WTC11 (cell line): ENCODE results near the gene SART3. TPM values are rescaled to one million over a fixed set of nuclear protein-coding genes. Genes with fewer than 3 reads are reported as not detected.

Source experiments
- ATAC-seq: fragments of 200-7000 bp; cut with Tn5 transposase; 2 replicates; pipeline ENCODE4 v1.10.0; 2021; ENCODE audit warnings: mild to moderate bottlenecking, moderate library complexity
- CTCF ChIA-PET: fragments of 300-600 bp; sonication (Branson Sonifier 250); formaldehyde crosslinking; loops from one replicate; lab custom pipeline; 2021; ENCODE audit warnings: antibody characterized with exemption; lab: Charles Lee
- POLR2A ChIA-PET: fragments of 350-600 bp; sonication (Branson Sonifier 250); formaldehyde crosslinking; loops from one replicate; lab custom pipeline; 2021; ENCODE audit warnings: antibody characterized with exemption; lab: Charles Lee
- DNase-seq: peaks from one replicate; pipeline ENCODE4 v3.0.0; 2021; ENCODE audit warnings: low spot score
- H3K27ac Mint-ChIP-seq: 2 replicates; pipeline ENCODE4 v1.8.0; 2021; ENCODE audit warnings: mixed read lengths
- H3K27me3 Mint-ChIP-seq: 2 replicates; pipeline ENCODE4 v1.8.0; 2021; ENCODE audit warnings: low read depth, mild to moderate bottlenecking, moderate library complexity, mixed read lengths
- H3K36me3 Mint-ChIP-seq: 2 replicates; pipeline ENCODE4 v1.8.0; 2021; ENCODE audit warnings: mixed read lengths
- H3K4me1 Mint-ChIP-seq: 2 replicates; pipeline ENCODE4 v1.8.0; 2022; ENCODE audit warnings: mixed read lengths
- H3K4me3 Mint-ChIP-seq: 2 replicates; pipeline ENCODE4 v1.8.0; 2021; ENCODE audit warnings: mild to moderate bottlenecking, moderate library complexity, mixed read lengths
- H3K9me3 Mint-ChIP-seq: 2 replicates; pipeline ENCODE4 v1.8.0; 2021; ENCODE audit warnings: mixed read lengths
- ELF4 ChIP-seq: sonication (generic); formaldehyde crosslinking; IDR thresholded peaks from 2 replicates; pipeline ENCODE4 v1.8.1; 2022; ENCODE audit warnings: low read depth, mild to moderate bottlenecking, moderate library complexity, missing genetic modification reagents
- EMX1 ChIP-seq: fragments of 250-450 bp; sonication (Bioruptor Pico); IDR thresholded peaks from 2 replicates; pipeline ENCODE4 v1.8.0; 2021; ENCODE audit warnings: mild to moderate bottlenecking
- ESRRA ChIP-seq: sonication (generic); formaldehyde crosslinking; IDR thresholded peaks from 2 replicates; pipeline ENCODE4 v1.8.1; 2022; ENCODE audit warnings: mild to moderate bottlenecking, missing genetic modification reagents, borderline replicate concordance
- GRHL2 ChIP-seq: fragments of 250-450 bp; sonication (Bioruptor Pico); IDR thresholded peaks from 2 replicates; pipeline ENCODE4 v1.8.0; 2022; ENCODE audit warnings: mild to moderate bottlenecking, moderate library complexity; ENCODE audit not compliant: insufficient replicate concordance, severe bottlenecking
- HMGA2 ChIP-seq: fragments of 250-450 bp; sonication (Bioruptor Pico); IDR thresholded peaks from 2 replicates; pipeline ENCODE4 v1.4.0; 2021; ENCODE audit warnings: mild to moderate bottlenecking, moderate library complexity
- KAT7 ChIP-seq: sonication (generic); formaldehyde crosslinking; IDR thresholded peaks from 2 replicates; pipeline ENCODE4 v1.8.1; 2023; ENCODE audit warnings: missing genetic modification reagents, mild to moderate bottlenecking, borderline replicate concordance
- NFATC4 ChIP-seq: fragments of 250-450 bp; sonication (Bioruptor Pico); IDR thresholded peaks from 2 replicates; pipeline ENCODE4 v1.9.0; 2021; ENCODE audit warnings: mild to moderate bottlenecking
- NFE2L1 ChIP-seq: sonication (generic); formaldehyde crosslinking; IDR thresholded peaks from 2 replicates; pipeline ENCODE4 v1.8.1; 2023; ENCODE audit warnings: missing genetic modification reagents
- PRRX2 ChIP-seq: fragments of 250-450 bp; sonication (Bioruptor Pico); IDR thresholded peaks from 2 replicates; pipeline ENCODE4 v1.8.0; 2021; ENCODE audit warnings: mild to moderate bottlenecking
- RORB ChIP-seq: fragments of 250-450 bp; sonication (Bioruptor Pico); IDR thresholded peaks from 2 replicates; pipeline ENCODE4 v1.9.0; 2021; ENCODE audit warnings: mild to moderate bottlenecking
- SMAD4 ChIP-seq: sonication (generic); formaldehyde crosslinking; IDR thresholded peaks from 2 replicates; pipeline ENCODE4 v1.8.0; 2022; ENCODE audit warnings: mild to moderate bottlenecking, missing genetic modification reagents
- SP1 ChIP-seq: sonication (generic); formaldehyde crosslinking; conservative IDR thresholded peaks from 2 replicates; pipeline ENCODE4 v1.8.1; 2022; ENCODE audit warnings: missing genetic modification reagents
- ZNF121 ChIP-seq: sonication (generic); formaldehyde crosslinking; IDR thresholded peaks from 2 replicates; pipeline ENCODE4 v1.8.0; 2023; ENCODE audit warnings: missing genetic modification reagents
- ZNF396 ChIP-seq: fragments of 250-450 bp; sonication (Bioruptor Pico); IDR thresholded peaks from 2 replicates; pipeline ENCODE4 v1.8.0; 2021; ENCODE audit warnings: mild to moderate bottlenecking, moderate library complexity, borderline replicate concordance
- ZNF416 ChIP-seq: fragments of 250-450 bp; sonication (Bioruptor Pico); IDR thresholded peaks from 2 replicates; pipeline ENCODE4 v1.9.0; 2021; ENCODE audit warnings: mild to moderate bottlenecking, inconsistent platforms
- total RNA-seq: library from RNA; stranded (reverse); gene quantifications from 3 replicates; pipeline ENCODE4 v1.2.3, GENCODE V29; 2021
- TF ChIP-seq, protein P1 (sequence below): fragments of 250-450 bp; sonication (Bioruptor Pico); IDR thresholded peaks from 2 replicates; pipeline ENCODE4 v2.1.2; 2022; ENCODE audit warnings: mild to moderate bottlenecking, moderate library complexity
- TF ChIP-seq, protein P2 (sequence below): fragments of 250-450 bp; sonication (Bioruptor Pico); conservative IDR thresholded peaks from 2 replicates; pipeline ENCODE4 v1.9.0; 2021; ENCODE audit warnings: mild to moderate bottlenecking
- TF ChIP-seq, protein P3 (sequence below): sonication (generic); formaldehyde crosslinking; IDR thresholded peaks from 2 replicates; pipeline ENCODE4 v1.8.0; 2022; ENCODE audit warnings: mild to moderate bottlenecking, missing genetic modification reagents
- TF ChIP-seq, protein P4 (sequence below): sonication (generic); formaldehyde crosslinking; IDR thresholded peaks from 2 replicates; pipeline ENCODE4 v1.8.1; 2023; ENCODE audit warnings: mild to moderate bottlenecking, missing genetic modification reagents, moderate library complexity
- TF ChIP-seq, protein P5 (sequence below): fragments of 200-600 bp; IDR thresholded peaks from 2 replicates; pipeline ENCODE4 v1.8.0; 2022; ENCODE audit warnings: antibody characterized with exemption
- TF ChIP-seq, protein P6 (sequence below): sonication (generic); formaldehyde crosslinking; IDR thresholded peaks from 2 replicates; pipeline ENCODE4 v1.8.1; 2022; ENCODE audit warnings: missing genetic modification reagents, borderline replicate concordance
- TF ChIP-seq, protein P7 (sequence below): fragments of 250-450 bp; sonication (Bioruptor Pico); IDR thresholded peaks from 2 replicates; pipeline ENCODE4 v1.8.0; 2021; ENCODE audit warnings: mild to moderate bottlenecking

SART3 gene
- total RNA-seq, 1 experiment from 2014 or later: 91.2 TPM

DNA sequence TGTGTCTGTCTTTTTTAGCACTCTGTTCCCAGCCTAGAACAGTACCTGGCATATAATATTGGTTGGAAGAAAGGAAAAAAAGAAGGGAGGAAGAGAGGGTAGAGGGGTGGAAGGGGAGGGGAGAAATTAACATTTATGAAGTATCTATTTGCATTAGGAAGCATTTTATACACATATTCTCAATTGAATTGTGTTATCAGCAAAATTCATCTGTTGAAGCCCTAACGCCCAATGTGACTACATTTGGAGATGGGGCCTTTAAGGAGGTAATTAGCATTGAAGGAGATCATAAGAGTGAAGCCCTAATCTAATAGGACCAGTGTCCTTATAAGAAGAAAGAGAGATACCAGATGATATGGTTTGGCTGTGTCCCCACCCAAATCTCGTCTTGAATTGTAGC, 76.1 kb downstream of the SART3 start:
- H3K36me3 Mint-ChIP-seq: peaks cover 8% of the 10 kb centered on the region
- H3K4me3 Mint-ChIP-seq: no peak overlapping the region
- H3K27ac Mint-ChIP-seq: no peak overlapping the region
- H3K9me3 Mint-ChIP-seq: peaks cover 19% of the 10 kb centered on the region
- CTCF ChIA-PET: interaction anchor here (1.2 kb wide), 1 partner anchor 422 kb away, joined by 3 read pairs; no protein-coding TSS in a partner anchor
- DNase-seq: no peak
- peaks cover 13% of the 10 kb centered on the region for H3K4me1 Mint-ChIP-seq
- no peaks in the 10 kb centered on the region; the same call in 1 of the 2 replicates for H3K27me3 Mint-ChIP-seq
- POLR2A ChIA-PET: no interaction called here
- no peak for ATAC-seq
- TF ChIP-seq ZNF396 (no peak), ESRRA (CRISPR knock-in tag) (no peak), SMAD4 (CRISPR knock-in tag) (no peak)

DNA sequence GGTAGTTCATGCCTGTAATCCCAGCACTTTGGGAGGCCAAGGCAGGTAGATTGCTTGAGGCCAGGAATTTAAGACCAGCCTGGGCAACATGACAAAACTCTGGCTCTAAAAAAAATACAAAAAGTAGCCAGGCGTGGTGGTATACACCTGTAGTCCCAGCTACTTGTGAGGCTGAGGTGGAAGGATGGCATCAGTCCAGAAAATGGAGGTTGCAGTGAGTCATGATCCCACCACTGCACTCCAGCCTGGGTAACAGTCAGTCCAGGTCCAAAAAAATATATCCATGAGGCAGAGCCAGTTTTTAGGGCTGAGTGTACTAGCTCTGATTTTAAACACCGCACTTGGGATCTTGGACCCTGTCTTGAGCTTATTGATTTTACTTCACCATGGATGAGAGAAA, 76.5 kb downstream of the SART3 start:
- ATAC-seq: no peak
- CTCF ChIA-PET: interaction anchor here (1.2 kb wide), 1 partner anchor 421 kb away, joined by 3 read pairs; no protein-coding TSS in a partner anchor
- H3K4me3 Mint-ChIP-seq: no peak overlapping the region

More for the DNA sequence above, 76.5 kb downstream of the SART3 start:
- H3K9me3 Mint-ChIP-seq: peaks cover 21% of the 10 kb centered on the region
- H3K36me3 Mint-ChIP-seq: peaks cover 8% of the 10 kb centered on the region
- peaks cover 13% of the 10 kb centered on the region for H3K4me1 Mint-ChIP-seq
- POLR2A ChIA-PET: no interaction called here
- H3K27ac Mint-ChIP-seq: no peak overlapping the region
- DNase-seq: no peak
- no peaks in the 10 kb centered on the region; the same call in 1 of the 2 replicates for H3K27me3 Mint-ChIP-seq
- TF ChIP-seq ZNF121 (CRISPR knock-in tag): no peak
- no peak for TF ChIP-seq RORB (CRISPR knock-in tag)
- TF ChIP-seq GRHL2 (CRISPR knock-in tag): no peak
- no peak for TF ChIP-seq ZNF416 (CRISPR knock-in tag)
- TF ChIP-seq KAT7 (CRISPR knock-in tag): no peak
- TF ChIP-seq NFE2L1 (CRISPR knock-in tag): no peak
- TF ChIP-seq, protein P1, sequence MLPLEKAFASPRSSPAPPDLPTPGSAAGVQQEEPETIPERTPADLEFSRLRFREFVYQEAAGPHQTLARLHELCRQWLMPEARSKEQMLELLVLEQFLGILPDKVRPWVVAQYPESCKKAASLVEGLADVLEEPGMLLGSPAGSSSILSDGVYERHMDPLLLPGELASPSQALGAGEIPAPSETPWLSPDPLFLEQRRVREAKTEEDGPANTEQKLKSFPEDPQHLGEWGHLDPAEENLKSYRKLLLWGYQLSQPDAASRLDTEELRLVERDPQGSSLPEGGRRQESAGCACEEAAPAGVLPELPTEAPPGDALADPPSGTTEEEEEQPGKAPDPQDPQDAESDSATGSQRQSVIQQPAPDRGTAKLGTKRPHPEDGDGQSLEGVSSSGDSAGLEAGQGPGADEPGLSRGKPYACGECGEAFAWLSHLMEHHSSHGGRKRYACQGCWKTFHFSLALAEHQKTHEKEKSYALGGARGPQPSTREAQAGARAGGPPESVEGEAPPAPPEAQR (CRISPR knock-in tag): no peak
- TF ChIP-seq PRRX2 (CRISPR knock-in tag): no peak
- TF ChIP-seq, protein P2, sequence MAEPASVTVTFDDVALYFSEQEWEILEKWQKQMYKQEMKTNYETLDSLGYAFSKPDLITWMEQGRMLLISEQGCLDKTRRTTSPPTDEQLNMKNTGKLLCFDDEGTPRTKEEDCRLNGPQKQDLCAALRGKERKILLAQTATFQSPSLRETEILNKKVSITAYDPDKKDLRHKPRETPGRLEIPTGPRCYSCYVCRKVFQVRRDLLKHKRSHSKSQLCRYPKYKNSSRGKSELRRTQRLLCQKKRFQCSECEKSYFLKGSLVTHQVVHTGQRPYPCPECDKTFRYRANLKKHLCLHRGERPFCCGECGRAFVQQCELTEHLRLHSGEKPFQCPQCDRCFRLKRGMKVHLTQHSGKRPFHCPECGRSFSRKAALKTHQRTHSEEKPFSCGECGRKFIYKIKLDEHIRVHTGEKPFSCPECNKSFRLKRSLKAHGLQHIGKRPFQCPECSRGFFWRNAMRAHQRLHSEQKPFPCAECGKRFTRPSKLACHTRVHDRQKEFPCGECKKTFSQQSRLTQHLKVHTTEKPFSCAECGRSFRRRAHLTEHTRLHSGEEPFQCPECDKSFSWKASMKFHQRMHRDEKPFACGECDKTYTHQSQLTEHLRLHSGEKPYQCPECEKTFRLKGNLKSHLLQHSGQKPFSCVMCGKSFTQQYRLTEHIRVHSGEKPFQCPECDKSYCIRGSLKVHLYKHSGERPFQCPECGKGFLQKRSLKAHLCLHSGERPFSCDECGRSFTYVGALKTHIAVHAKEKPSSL: no peak
- no peak for TF ChIP-seq HMGA2 (CRISPR knock-in tag)
- no peak for TF ChIP-seq EMX1 (CRISPR knock-in tag)
- TF ChIP-seq, protein P3, sequence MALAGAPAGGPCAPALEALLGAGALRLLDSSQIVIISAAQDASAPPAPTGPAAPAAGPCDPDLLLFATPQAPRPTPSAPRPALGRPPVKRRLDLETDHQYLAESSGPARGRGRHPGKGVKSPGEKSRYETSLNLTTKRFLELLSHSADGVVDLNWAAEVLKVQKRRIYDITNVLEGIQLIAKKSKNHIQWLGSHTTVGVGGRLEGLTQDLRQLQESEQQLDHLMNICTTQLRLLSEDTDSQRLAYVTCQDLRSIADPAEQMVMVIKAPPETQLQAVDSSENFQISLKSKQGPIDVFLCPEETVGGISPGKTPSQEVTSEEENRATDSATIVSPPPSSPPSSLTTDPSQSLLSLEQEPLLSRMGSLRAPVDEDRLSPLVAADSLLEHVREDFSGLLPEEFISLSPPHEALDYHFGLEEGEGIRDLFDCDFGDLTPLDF: no peak
- TF ChIP-seq, protein P4, sequence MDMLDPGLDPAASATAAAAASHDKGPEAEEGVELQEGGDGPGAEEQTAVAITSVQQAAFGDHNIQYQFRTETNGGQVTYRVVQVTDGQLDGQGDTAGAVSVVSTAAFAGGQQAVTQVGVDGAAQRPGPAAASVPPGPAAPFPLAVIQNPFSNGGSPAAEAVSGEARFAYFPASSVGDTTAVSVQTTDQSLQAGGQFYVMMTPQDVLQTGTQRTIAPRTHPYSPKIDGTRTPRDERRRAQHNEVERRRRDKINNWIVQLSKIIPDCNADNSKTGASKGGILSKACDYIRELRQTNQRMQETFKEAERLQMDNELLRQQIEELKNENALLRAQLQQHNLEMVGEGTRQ (CRISPR knock-in tag): no peak
- no peak for TF ChIP-seq ELF4 (CRISPR knock-in tag)
- TF ChIP-seq SP1 (CRISPR knock-in tag): no peak
- TF ChIP-seq, protein P5, sequence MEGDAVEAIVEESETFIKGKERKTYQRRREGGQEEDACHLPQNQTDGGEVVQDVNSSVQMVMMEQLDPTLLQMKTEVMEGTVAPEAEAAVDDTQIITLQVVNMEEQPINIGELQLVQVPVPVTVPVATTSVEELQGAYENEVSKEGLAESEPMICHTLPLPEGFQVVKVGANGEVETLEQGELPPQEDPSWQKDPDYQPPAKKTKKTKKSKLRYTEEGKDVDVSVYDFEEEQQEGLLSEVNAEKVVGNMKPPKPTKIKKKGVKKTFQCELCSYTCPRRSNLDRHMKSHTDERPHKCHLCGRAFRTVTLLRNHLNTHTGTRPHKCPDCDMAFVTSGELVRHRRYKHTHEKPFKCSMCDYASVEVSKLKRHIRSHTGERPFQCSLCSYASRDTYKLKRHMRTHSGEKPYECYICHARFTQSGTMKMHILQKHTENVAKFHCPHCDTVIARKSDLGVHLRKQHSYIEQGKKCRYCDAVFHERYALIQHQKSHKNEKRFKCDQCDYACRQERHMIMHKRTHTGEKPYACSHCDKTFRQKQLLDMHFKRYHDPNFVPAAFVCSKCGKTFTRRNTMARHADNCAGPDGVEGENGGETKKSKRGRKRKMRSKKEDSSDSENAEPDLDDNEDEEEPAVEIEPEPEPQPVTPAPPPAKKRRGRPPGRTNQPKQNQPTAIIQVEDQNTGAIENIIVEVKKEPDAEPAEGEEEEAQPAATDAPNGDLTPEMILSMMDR: no peak
- TF ChIP-seq, protein P6, sequence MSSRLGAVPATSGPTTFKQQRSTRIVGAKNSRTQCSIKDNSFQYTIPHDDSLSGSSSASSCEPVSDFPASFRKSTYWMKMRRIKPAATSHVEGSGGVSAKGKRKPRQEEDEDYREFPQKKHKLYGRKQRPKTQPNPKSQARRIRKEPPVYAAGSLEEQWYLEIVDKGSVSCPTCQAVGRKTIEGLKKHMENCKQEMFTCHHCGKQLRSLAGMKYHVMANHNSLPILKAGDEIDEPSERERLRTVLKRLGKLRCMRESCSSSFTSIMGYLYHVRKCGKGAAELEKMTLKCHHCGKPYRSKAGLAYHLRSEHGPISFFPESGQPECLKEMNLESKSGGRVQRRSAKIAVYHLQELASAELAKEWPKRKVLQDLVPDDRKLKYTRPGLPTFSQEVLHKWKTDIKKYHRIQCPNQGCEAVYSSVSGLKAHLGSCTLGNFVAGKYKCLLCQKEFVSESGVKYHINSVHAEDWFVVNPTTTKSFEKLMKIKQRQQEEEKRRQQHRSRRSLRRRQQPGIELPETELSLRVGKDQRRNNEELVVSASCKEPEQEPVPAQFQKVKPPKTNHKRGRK (CRISPR knock-in tag): no peak
- TF ChIP-seq NFATC4: no peak
- TF ChIP-seq, protein P7, sequence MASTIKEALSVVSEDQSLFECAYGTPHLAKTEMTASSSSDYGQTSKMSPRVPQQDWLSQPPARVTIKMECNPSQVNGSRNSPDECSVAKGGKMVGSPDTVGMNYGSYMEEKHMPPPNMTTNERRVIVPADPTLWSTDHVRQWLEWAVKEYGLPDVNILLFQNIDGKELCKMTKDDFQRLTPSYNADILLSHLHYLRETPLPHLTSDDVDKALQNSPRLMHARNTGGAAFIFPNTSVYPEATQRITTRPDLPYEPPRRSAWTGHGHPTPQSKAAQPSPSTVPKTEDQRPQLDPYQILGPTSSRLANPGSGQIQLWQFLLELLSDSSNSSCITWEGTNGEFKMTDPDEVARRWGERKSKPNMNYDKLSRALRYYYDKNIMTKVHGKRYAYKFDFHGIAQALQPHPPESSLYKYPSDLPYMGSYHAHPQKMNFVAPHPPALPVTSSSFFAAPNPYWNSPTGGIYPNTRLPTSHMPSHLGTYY (CRISPR knock-in tag): no peak
